ENCODE data around the gene ADCK1.
A peak's percentile ranks its signal among the peaks of the same experiment; 100 is the strongest.
"Not testable (repeated sequence)": the region's sequence is repeated elsewhere in the genome, so short reads cannot be mapped to it uniquely, and the experiment has no call there.

Gene ADCK1

DNA sequence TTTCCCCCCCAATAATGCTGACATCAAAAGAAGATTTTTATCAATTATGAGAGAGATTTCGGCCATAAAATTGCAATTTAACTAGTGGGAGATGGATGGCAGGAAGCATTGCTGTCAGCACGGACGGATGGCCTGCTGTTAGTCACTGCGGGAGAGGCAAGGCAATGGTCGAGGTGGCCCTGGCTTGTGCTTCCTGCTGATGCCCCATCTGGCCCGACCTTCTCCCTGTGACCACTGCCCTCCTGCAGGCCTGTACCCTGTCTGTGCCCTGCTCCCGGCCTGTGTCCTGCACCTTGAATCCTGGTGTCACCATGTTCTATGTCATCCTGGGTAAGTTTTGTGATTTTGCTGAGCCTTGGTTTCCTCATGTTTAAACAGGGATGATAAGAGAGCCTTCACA is 67.6 kb downstream of the ADCK1 start:
- no peak for DNase-seq

DNA sequence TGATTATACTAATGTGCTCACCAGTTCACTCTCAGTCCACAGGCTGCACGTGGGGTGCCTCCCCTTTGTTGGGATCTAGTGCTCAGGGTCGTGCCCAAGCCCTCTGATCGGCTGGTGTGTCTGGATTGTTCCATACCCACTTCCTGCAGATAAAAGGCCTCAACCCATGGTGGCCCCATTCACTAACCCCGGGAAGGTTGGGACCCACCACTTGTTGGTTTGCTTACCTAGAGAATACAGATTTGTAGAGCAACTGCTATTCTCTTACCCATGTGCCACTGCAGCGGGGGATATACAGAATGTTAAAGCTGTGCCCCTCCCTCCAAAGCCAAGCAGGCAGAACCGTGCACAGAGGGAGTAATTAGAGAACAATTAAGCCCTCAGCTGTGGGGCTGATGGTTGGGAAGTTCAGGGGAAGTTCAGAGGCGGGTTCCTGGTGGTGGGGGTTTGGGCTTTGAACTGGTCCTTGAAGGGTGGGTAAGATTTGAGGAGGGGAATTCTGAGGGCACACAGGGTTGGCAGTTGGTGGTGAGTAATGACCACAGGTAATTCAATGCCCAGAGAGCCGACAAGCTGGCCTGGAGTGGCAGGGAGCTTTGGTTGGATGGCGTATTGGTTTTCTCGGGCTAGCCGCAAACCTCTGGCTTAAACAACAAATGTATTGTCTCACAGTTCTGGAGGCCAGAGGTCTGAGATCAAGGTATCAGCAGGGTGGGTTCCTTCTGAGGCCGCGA is 68.8 kb downstream of the ADCK1 start:
- no peak for DNase-seq

DNA sequence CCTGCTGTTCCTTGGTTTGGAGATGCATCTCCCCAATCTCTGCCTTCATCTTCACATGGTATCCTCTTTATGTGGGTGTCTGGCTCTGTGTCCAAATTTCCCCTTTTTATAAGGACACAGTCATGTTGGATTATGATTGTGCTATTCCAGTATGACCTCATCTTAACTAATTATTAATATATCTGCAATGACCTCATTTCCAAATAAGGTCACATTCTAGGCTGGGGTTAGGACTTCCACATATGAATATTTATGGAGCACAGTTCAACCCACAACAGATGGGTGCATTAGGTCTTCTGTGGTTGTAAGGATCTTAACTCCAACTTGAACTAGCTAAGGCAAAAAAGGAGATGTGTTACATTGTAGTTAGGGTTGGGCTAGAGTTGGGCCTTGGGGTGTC is 69.4 kb downstream of the ADCK1 start:
- no peak for DNase-seq

DNA sequence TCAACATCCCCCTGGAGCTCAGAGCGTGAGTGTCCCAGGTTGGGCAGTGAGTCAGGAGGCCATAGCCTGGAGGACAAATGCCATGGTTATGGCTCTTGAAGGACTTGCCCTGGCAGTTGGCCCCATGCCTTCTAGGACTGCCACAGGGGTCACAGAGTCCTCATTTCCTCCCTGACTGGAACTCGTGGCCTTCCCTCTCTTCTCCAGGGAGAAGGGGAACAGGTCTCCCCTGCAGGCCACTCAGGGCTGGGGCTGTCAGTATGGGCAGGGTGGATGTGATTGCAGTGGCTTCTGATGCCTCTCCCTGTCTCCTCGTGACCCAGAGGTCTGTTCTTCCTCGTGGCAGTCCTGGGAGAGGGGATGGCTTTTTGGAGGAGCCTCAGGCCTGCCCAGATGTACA is 70.7 kb downstream of the ADCK1 start:
- no peak for DNase-seq

DNA sequence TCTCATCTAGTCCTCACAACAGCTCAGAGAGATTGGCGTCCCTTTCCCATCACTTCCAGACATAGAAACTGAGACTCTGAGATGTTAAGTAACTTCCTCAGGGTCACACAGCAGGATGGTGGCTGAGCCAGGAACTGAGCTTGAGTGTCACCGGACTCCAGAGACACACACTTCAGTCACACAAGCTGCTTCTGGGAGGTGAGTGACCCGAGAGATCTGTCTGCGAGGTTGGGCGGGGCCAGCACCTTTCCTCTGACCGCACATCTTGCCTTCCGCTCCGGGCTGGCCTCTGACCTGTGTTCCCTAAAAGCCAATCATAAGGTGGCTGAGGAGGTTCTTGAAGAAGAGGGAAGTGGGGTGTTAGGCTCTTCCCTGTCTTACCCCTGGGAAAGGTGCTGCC is 72.2 kb downstream of the ADCK1 start:
- DNase-seq, result no peak

DNA sequence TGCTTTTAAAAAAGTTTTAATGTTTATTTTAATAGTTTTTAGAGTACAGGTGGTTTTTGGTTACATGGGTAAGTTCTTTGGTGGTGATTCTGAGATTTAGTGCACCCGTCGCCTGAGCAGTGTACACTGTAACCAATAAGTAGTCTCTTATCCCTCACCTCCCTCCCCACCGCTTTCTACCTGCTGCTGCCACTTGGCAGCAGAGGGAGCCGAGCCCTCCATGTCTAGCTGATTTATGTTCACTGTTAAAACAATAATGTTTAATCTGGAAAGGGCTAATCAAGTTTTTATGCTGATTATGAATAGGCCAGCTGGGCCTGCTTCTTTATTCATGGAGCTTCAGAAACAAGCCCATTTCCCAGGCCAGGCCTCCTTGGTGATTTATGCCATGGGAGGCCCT is 73.1 kb downstream of the ADCK1 start:
- DNase-seq, result no peak

DNA sequence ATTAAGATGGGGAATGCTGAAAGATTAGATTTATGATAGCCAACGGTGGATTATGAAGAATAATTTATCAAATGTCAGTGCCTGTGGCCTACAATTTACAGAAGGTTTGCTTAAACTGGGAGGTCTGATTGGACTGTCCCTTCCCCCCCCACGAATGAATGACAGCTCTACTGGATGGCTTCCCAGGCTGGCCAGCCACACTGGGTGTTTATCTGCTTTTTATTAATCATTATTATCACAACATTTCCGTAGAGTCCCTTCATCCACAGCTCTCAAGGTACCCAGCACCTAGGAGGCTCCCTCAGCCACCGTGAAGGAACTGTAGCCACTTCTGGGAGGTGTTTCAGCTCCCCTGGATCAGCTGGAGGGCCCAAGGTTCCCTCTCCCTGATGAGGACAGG is 78.9 kb downstream of the ADCK1 start:
- no peak for DNase-seq

DNA sequence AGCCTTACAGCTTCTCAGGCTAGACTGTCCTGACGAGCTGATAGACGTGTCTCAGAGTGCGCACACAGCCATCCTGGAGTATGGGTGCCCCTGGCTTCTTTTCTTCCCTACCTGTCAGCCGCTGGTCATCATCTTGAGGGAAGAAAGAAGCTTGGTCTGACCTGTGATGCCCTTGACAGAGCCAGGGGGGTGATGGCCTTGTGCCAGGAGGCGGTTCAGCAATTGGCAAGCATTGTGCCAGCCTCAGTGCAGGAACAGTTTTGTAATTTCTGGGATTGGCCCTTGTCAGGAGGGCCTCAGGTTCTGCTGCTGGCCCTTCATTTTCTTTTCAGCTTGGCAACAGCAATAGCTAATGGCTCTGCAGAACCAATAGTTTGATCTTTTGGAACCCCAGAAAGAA is 80.1 kb downstream of the ADCK1 start:
- DNase-seq, result no peak

DNA sequence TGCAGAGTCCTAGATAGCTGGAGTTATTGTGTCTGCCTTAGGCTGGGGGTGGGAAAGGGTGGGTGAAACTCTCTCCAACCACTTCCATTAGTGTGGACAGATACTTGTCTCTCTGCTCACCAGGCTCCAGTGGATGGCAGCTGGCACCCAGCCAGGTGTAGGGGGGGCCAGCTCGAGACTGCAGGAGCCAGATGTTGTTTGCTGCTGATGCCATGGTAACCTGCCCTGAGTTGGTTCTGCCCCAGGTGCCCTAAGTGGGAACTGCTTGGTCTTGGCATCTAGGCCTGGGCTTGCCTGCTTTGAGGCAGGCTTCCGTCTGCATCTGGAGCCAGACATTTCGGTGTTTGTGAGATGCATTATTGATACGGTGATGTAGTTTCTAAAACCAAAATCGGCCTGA is 82.2 kb downstream of the ADCK1 start:
- peak; percentile 60 for DNase-seq

DNA sequence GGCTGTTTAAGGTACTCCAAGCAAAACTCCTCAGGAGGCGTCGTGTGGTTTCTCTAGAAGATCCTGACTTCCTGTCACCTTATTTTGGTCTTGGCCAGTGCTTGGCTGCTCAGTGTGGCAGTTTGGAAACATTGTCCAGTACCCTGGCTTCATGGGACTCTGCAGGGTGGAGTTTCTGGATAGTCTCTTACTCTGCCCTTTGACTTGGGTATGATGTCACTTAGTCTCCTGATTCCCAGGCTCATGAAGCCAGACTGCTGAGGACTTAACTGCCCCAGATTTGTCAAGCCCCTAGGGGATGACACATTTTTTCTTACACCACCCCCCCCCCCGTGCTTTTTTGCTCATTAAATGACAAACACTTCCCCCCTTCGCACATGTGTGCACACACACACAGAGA is 82.7 kb downstream of the ADCK1 start:
- no peak for DNase-seq

DNA sequence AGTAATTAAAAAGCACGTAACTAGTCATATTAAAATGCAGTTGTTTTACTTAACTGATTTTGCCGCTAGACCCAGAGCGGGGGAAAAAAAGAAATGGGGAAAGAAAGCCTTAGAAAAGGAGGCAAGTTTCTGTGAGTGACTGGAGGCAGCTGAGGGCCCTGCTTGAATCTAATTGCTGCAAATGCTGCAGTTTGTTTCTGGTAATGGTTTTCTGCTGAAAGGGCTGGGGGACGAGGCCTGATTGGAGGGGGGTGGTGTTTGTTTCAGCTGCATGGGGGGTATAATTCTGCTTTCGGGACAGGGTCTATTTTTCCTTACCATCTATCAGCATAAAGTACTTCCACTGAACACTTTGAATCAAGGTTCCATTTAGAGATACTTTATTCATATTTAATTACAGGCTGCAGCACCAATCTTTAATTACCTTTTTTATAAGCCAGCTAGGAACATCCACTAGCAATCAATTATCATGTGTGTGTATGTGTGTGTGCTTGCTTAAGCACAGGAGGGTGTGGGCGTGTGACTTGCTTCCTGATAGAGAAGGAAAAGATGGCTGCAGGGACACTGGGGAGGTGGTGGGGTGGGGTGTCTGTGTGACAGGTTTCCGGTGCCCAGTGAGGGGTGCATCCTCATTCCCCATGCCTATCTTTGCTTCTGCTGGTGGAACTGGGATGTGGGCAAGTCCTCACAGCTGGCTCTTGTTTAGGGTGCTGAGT is 83.4 kb downstream of the ADCK1 start:
- no peak for DNase-seq

DNA sequence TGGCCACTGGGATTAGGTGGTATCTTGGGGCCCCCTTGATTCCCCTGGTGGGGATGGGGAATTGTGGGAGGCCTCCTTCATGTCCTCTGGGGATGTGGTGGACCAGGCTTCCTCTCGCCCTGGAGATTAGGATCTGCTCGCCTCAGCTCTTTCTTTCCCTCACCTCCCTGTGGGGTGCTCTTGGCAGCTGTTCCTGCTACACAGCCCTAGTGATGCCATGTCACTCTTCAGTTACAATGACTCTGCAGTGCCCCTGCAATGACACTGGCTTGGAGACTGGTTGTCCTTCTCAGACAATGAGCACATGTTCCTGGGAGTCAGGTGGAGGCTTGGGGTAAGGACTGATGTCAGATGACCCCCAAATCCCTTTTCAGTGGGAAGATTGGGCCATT is 83.9 kb downstream of the ADCK1 start:
- no peak for DNase-seq

DNA sequence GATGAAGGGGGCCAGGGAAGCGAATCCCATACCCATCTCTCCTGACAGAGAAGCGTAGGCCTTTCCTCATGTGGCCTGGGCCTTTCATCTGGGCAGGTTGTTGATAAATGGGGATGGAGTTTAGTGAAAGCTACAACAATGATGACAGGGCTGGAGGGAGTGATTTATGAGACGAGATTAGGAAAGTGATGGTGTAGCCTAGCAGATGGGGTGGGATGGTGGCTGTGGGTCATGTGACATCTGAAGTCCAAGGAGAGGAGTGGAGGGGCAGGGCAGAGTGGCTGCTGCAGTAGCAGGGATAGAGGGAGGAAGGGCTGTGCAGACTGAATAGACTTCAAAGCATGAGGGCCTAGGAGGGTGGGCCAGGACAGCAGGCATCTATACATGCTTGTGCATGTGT is 85.5 kb downstream of the ADCK1 start:
- DNase-seq, result no peak

DNA sequence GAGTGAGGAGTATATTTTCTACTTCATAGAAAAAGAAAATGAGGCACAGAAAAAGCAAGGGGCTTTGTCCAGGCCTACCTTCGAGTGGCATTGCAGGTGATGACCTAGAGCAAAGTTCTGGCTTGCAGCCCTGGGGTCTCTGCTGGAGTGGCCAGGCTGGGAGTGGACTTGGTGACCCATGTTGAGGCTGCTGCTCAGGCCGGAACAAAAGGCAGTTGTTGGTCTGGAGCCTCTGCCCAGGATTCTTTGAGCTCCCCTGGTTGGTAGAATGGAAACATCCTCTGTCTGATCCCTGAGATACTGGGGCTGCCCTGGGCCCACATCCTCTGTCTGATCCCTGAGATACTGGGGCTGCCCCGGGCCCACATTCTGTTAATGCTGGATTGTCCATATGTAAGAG is 86.1 kb downstream of the ADCK1 start:
- DNase-seq, result no peak

DNA sequence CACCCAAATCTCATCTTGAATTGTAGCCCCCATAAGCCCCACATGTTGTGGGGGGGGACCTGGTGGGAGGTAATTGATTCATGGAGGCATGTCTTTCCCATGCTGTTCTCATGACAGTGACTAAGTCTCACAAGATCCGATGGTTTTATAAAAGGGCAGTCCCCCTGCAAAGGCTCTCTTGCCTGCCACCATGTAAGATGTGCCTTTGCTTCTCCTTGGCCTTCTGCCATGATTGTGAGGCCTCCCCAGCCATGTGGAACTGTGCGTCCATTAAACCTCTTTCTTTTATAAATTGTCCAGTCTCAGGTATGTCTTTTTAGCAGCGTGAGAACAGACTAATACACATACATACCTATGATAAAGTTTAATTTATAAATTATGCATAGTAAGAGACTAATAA is 89.0 kb downstream of the ADCK1 start:
- not testable (repeated sequence) for DNase-seq

DNA sequence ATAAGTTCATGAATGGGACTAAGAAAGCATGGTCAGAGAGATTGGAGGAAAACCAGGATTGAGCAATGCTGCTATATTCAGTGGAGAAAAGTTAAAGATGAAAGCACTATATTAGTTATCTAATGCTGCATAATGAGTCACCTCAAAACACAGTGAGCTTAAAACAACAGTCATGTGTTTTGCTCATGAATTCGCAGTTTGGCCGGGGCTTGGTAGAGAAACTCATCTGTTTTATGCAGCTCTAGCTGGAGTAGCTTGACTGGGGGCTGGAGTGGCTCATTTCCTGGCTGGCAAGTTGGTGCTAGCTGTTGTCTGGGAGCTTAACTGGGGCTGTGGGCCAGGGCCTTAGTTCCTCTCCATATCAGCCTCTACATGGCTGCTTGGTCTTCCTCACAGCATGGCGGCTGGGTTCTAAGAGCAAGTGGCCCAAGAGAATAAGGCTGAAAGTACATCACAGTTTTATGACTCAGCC is 90.1 kb downstream of the ADCK1 start:
- DNase-seq, result no peak

DNA sequence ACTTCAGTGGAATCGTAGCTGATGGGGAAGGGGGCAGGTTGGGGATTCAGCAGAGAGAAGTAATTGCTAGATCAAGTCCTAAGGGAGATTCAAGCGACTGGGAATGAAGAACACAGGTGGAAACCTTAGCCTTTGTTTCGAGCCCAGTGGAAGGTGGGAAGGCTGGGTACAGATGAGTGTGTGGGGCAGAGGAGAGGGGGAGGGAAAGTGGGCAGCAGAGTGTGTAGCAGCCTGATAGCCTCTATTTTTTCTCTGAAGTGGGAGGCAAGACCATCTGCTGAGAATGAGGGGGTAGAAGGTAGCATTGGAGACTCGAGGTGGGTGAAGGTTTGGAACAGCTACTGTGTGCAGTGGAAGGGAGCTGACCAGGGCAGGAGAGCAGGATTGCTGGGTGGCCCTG is 91.0 kb downstream of the ADCK1 start:
- no peak for DNase-seq

DNA sequence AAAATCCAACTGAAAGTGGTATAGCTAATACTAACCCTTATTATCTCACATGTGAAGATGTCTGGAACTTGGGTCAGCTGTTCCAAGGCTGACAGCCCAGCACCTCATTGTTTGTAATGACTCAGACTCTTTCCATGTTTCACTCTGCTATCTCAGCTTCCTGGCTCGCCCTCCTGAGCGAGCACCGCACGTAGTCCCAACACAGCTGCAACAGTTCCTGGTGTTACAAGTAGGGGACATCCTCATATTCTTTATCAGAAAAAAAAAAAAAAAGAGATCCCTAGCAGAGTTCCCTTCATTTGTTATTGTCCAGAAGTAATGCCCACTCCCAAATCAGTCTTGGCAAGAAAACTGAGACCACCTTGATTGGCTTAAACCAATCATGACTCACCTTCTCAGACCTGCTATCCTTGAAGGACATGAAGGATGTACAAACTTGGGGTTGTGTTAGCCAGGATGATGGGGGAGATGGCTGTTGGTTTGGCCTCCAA is 92.5 kb downstream of the ADCK1 start:
- no peak for DNase-seq

DNA sequence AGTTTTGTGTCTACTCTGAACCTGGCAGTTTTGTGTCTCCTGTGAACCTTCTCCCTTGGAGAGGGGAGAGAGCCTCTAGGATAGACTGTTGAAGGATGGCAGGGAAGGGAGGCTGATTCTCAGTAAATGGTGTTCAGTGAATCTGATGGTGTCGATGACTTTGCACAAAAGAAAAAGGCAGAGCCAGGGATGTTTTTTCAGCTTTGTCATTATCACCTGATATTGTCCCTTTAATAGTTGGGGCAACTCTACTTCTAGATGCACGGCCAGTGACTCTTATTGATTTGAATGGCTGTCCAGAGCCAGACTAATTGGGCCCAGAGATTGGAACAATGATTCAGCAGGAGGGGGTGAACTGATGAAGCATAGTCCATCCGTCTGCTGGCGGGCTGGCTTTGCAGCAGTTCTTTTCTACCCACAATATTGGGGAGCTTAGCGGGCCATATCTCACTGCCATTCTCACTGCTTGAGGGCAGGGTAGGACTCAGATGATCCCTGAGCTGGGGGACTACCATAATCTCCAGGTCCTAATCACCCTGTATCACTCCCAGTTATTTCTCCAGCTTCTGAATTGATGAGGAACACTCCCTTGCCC is 93.1 kb downstream of the ADCK1 start:
- DNase-seq, result no peak

DNA sequence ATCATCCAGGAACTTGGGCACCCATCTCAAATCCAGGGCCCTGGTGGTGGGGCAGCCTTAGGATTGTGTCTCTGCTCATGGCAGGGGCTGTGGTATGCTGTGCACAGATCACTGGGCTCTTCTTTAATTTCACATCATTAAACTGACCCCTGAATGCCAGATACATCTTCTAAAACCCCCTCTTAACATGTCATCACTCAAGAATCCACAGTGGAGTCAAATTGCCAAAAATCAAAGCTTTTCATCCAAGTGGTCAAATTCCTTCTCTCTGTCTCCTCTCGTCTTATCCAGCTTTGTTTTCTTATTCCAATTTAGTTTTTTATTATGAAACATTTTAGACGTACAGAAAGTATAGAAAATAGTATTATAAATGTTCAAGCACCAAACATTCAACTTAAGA is 97.5 kb downstream of the ADCK1 start:
- no peak for DNase-seq

DNA sequence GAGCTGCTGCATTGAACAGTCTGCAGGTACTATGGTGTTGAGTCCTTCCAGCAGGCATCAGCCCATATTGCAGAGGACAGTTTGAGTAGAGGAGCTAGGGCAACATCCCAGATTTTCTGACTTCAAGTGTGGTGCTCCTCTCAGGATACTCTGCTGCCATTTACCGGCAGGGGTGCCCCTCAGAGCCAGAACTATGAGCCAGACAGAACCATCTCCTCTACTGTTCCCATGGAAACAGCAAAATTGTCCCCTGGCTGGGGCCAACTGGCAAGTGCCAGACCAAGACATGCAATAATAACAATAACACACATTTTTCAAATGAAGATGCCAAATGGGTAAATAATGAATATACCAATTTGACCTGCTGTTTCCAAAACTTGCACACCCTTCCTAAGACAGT is 102.9 kb downstream of the ADCK1 start:
- DNase-seq, result peak; percentile 43

DNA sequence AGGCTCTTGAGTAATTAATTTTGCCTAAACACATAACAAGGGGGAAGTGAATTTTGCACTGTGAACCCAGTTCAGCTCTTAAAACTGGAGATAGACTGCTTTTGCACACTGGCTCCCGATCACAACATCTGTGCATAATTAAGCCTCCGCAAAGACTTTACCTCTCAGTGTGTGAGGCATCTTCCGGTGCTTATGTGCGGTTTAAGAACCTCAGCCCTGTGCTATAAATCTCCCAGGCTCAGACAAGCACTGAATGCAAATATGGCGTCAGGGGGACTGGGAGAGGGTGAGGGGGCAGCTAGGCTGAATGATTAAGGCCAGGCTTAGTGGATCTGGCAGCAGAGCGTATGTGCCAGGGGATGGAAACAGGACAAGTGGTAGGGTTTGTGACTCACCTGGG is 103.3 kb downstream of the ADCK1 start:
- no peak for DNase-seq

DNA sequence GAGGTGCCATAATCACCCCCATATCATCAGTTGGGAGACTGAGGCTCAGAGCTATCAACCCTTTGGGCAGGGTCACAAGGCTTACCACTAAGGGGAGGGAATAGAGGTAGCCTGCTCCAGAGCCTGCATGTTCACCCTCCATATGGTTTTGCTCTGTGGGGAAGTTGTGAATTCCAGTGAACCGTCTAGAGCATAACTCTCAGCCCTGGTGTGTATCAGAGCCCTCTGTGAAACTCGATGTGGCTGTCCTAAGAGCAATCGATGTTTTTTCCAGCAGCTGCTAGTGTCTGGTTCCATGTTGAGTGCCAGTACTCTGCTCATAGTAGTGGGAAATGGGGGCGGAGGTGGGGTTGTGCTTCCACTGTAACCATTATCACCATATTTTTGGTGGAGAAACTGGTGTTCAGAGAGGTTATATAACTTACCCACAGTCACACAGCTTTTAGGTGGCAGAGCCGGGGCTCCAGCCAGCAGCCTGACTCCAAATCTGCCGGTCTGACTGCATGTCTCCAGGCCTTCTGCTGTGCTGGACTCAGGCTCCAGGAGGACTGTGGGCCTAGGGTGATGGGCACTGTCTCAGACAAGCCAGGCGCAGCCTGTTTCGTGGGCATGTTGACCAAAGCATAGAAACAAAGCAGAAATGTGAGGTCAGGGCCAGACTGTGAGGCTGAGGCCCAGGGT is 104.2 kb downstream of the ADCK1 start:
- no peak for DNase-seq

DNA sequence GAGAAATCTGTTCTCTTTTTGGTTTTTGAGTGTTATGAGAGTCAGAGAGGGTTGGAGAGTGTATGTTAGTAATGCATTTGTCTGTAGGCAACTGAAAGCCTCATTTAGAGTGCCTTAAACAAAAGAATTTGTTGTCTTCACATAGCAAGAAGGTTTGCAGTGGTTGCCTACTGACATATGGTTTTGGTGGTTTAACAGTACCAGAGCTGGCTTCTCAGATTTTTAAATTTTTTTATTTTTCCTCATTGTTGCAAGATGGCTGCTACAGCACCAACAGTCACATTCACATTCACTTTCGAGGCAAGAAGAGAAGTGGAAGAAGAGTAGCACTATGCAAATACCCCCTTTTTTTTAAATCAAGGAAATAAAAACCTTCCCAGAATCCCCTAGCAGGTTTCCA is 106.5 kb downstream of the ADCK1 start:
- no peak for DNase-seq
